HEK293T (cell line): ENCODE results near the gene URM1.

Experiments used
- CTCF ChIA-PET: fragments of 350-600 bp; formaldehyde crosslinking; extraction: SDS; loops from one replicate; lab custom pipeline; 2021; ENCODE audit warnings: antibody characterized with exemption, inconsistent platforms; lab: Yijun Ruan, JAX
- POLR2A ChIA-PET: fragments of 350-600 bp; formaldehyde crosslinking; extraction: SDS; loops from one replicate; lab custom pipeline; 2020; ENCODE audit warnings: antibody characterized with exemption, inconsistent platforms; lab: Yijun Ruan, JAX
- DNase-seq: peaks from one replicate; pipeline ENCODE4 v3.0.0; 2012; ENCODE audit warnings: mixed read lengths; ENCODE audit errors: extremely low spot score
- ARNT ChIP-seq: fragments of 450-650 bp; IDR thresholded peaks from 2 replicates; pipeline ENCODE4 v1.6.1; 2017; ENCODE audit warnings: mild to moderate bottlenecking
- BHLHE40 ChIP-seq: fragments of 450-650 bp; IDR thresholded peaks from 2 replicates; pipeline ENCODE4 v1.6.1; 2016; ENCODE audit warnings: mild to moderate bottlenecking, moderate library complexity, borderline replicate concordance
- CTBP1 ChIP-seq: fragments of 450-650 bp; IDR thresholded peaks from 2 replicates; pipeline ENCODE4 v1.6.1; 2016; ENCODE audit warnings: borderline replicate concordance
- ELF4 ChIP-seq: fragments of 450-650 bp; IDR thresholded peaks from 2 replicates; pipeline ENCODE4 v1.6.1; 2017; ENCODE audit warnings: antibody characterized with exemption
- FOXA1 ChIP-seq: fragments of 450-650 bp; IDR thresholded peaks from 2 replicates; pipeline ENCODE4 v1.6.1; 2016; ENCODE audit warnings: mild to moderate bottlenecking
- FOXK2 ChIP-seq: fragments of 450-650 bp; IDR thresholded peaks from 2 replicates; pipeline ENCODE4 v1.6.1; 2016; ENCODE audit warnings: mild to moderate bottlenecking
- FOXM1 ChIP-seq: fragments of 450-650 bp; IDR thresholded peaks from 2 replicates; pipeline ENCODE4 v1.6.1; 2017; ENCODE audit warnings: mild to moderate bottlenecking, borderline replicate concordance
- HDGF ChIP-seq: fragments of 450-650 bp; IDR thresholded peaks from 2 replicates; pipeline ENCODE4 v1.6.1; 2017; ENCODE audit warnings: antibody characterized with exemption, borderline replicate concordance
- L3MBTL2 ChIP-seq: fragments of 450-650 bp; conservative IDR thresholded peaks from 2 replicates; pipeline ENCODE4 v1.6.1; 2016; ENCODE audit warnings: mild to moderate bottlenecking
- LEF1 ChIP-seq: fragments of 450-650 bp; IDR thresholded peaks from 2 replicates; pipeline ENCODE4 v1.6.1; 2017; ENCODE audit warnings: mild to moderate bottlenecking, borderline replicate concordance
- NFRKB ChIP-seq: fragments of 450-650 bp; IDR thresholded peaks from 2 replicates; pipeline ENCODE4 v1.6.1; 2016; ENCODE audit warnings: mild to moderate bottlenecking, moderate library complexity
- PKNOX1 ChIP-seq: fragments of 450-650 bp; IDR thresholded peaks from 2 replicates; pipeline ENCODE4 v1.6.1; 2016
- SP1 ChIP-seq: fragments of 450-650 bp; IDR thresholded peaks from 2 replicates; pipeline ENCODE4 v1.6.1; 2017
- SUZ12 ChIP-seq: fragments of 450-650 bp; IDR thresholded peaks from 2 replicates; pipeline ENCODE4 v1.6.1; 2016; ENCODE audit warnings: mild to moderate bottlenecking
- TARDBP ChIP-seq: fragments of 450-650 bp; IDR thresholded peaks from 2 replicates; pipeline ENCODE4 v1.6.1; 2016
- ZNF384 ChIP-seq: fragments of 450-650 bp; IDR thresholded peaks from 2 replicates; pipeline ENCODE4 v1.6.1; 2016

The URM1 gene

GRCh38 chr9:128424268-128424780 lies 53.1 kb downstream of the URM1 start:
- POLR2A ChIA-PET = no interaction called here
- CTCF ChIA-PET = no interaction called here
- no peak for DNase-seq
- TF ChIP-seq FOXK2 (no peak), FOXM1 (no peak), L3MBTL2 (no peak), SUZ12 (no peak), SP1 (no peak), CTBP1 (no peak), NFRKB (no peak), ZNF384 (no peak)

- TF ChIP-seq LEF1 (no peak), L3MBTL2 (no peak), HDGF (no peak), NFRKB (no peak), ZNF384 (no peak), FOXA1 (no peak), FOXK2 (no peak), FOXM1 (no peak), CTBP1 (no peak), SUZ12 (no peak), ELF4 (no peak), ARNT (no peak), TARDBP (no peak)
- ChIA-PET POLR2A (interaction anchor here (1.4 kb wide), 1 partner anchor 8 kb away, joined by 5 read pairs; the partner anchor contains the start of gene CERCAM), CTCF (no interaction called here)
- DNase-seq = no peak
Measured at GRCh38 chr9:128428644-128429512, 57.7 kb downstream of the URM1 start.

- DNase-seq = no peak
- ChIA-PET CTCF (no interaction called here), POLR2A (interaction anchor here (1.4 kb wide), 1 partner anchor 9 kb away, joined by 5 read pairs; the partner anchor contains the start of gene CERCAM)
- TF ChIP-seq LEF1 (no peak), FOXA1 (no peak), NFRKB (no peak), ELF4 (no peak), FOXM1 (no peak), CTBP1 (no peak), ZNF384 (no peak), TARDBP (no peak), SUZ12 (no peak), PKNOX1 (no peak), FOXK2 (no peak), SP1 (no peak), ARNT (no peak), BHLHE40 (no peak), HDGF (no peak)
Measured at GRCh38 chr9:128429513-128430086, 58.4 kb downstream of the URM1 start.

- no peak for TF ChIP-seq FOXM1
- no peak for TF ChIP-seq BHLHE40
- TF ChIP-seq ARNT = no peak
- no peak for TF ChIP-seq CTBP1
- no peak for TF ChIP-seq L3MBTL2
- TF ChIP-seq HDGF = no peak
- no peak for TF ChIP-seq SUZ12
- TF ChIP-seq ELF4 = no peak
- CTCF ChIA-PET = no interaction called here
- POLR2A ChIA-PET = no interaction called here
- no peak for DNase-seq
Measured at GRCh38 chr9:128431207-128431606, 60.0 kb downstream of the URM1 start.

GRCh38 chr9:128434340-128434739 lies 63.2 kb downstream of the URM1 start:
- ChIA-PET POLR2A (no interaction called here), CTCF (no interaction called here)
- DNase-seq = no peak
- TF ChIP-seq FOXA1 (no peak), ARNT (no peak), ELF4 (no peak), SUZ12 (no peak), ZNF384 (no peak), CTBP1 (no peak), LEF1 (no peak), NFRKB (no peak), PKNOX1 (no peak), HDGF (no peak), FOXK2 (no peak), SP1 (no peak), TARDBP (no peak), BHLHE40 (no peak), L3MBTL2 (no peak), FOXM1 (no peak)

GRCh38 chr9:128435611-128436010 lies 64.4 kb downstream of the URM1 start:
- DNase-seq = no peak
- TF ChIP-seq SUZ12 = no peak
- CTCF ChIA-PET = no interaction called here
- POLR2A ChIA-PET = no interaction called here
